ENCODE results near the gene EEIG1.
A peak's percentile ranks its signal among the peaks of the same experiment; 100 is the strongest.

Gene EEIG1

GRCh38 chr9:127974769-127975261 is 6.0 kb downstream of the EEIG1 start:
- no peak for DNase-seq (ENCODE audit: low spot score)

- no peak for DNase-seq (ENCODE audit: low spot score)
Measured at GRCh38 chr9:127974001-127974768, 6.6 kb downstream of the EEIG1 start.

- DNase-seq (ENCODE audit: low spot score), result no peak
Measured at GRCh38 chr9:127973169-127974000, 7.4 kb downstream of the EEIG1 start.

GRCh38 chr9:127972236-127972871 is 8.4 kb downstream of the EEIG1 start:
- peak; percentile 27 for DNase-seq (ENCODE audit: low spot score)

- peak; percentile 23 for DNase-seq (ENCODE audit: low spot score)
Measured at GRCh38 chr9:127971357-127972235, 9.2 kb downstream of the EEIG1 start.

GRCh38 chr9:127970401-127971313 is 10.1 kb downstream of the EEIG1 start:
- peak; percentile 55 for DNase-seq (ENCODE audit: low spot score)

- peak; percentile 82 for DNase-seq (ENCODE audit: low spot score)
Measured at GRCh38 chr9:127968700-127969383, 11.9 kb downstream of the EEIG1 start.

GRCh38 chr9:127968042-127968441 is 12.7 kb downstream of the EEIG1 start:
- peak; percentile 89 for DNase-seq (ENCODE audit: low spot score)

GRCh38 chr9:127967151-127967809 is 13.5 kb downstream of the EEIG1 start:
- no peak for DNase-seq (ENCODE audit: low spot score)

GRCh38 chr9:127966416-127967150 is 14.2 kb downstream of the EEIG1 start:
- DNase-seq (ENCODE audit: low spot score), result no peak

GRCh38 chr9:127965953-127966352 is 14.8 kb downstream of the EEIG1 start:
- DNase-seq (ENCODE audit: low spot score), result no peak

GRCh38 chr9:127963359-127964064 is 17.3 kb downstream of the EEIG1 start:
- DNase-seq (ENCODE audit: low spot score), result no peak

GRCh38 chr9:127963041-127963358 is 17.8 kb downstream of the EEIG1 start:
- no peak for DNase-seq (ENCODE audit: low spot score)

GRCh38 chr9:127962278-127962677 is 18.5 kb downstream of the EEIG1 start:
- no peak for DNase-seq (ENCODE audit: low spot score)

GRCh38 chr9:127961613-127962155 is 19.1 kb downstream of the EEIG1 start:
- no peak for DNase-seq (ENCODE audit: low spot score)

GRCh38 chr9:127961155-127961490 is 19.7 kb downstream of the EEIG1 start:
- DNase-seq (ENCODE audit: low spot score), result no peak

GRCh38 chr9:127960410-127961154 is 20.2 kb downstream of the EEIG1 start:
- no peak for DNase-seq (ENCODE audit: low spot score)

All from kidney tubule cell (primary cell).